H7 (cell line): ENCODE measurements around the gene TMTC2. TPM values are rescaled to one million over a fixed set of nuclear protein-coding genes. Genes with fewer than 3 reads are reported as not detected.
"Not testable (repeated sequence)": the region's sequence is repeated elsewhere in the genome, so short reads cannot be mapped to it uniquely, and the experiment has no call there.

ENCODE experiments used
- DNase-seq: peaks from one replicate; pipeline ENCODE4 v3.0.0; 2012
- H3K27me3 ChIP-seq: 2 replicates; pipeline ENCODE4 v1.6.0; 2011; ENCODE audit warnings: mild to moderate bottlenecking, low read length; ENCODE audit not compliant: control insufficient read depth, insufficient read depth
- H3K36me3 ChIP-seq: replicated peaks from 2 replicates; pipeline ENCODE4 v1.5.1; 2011; ENCODE audit warnings: low read length; ENCODE audit not compliant: control insufficient read depth, insufficient read depth
- H3K4me3 ChIP-seq: 2 replicates; pipeline ENCODE4 v1.5.1; 2011; ENCODE audit warnings: low read depth, mild to moderate bottlenecking, control low read depth, low read length, moderate library complexity; ENCODE audit not compliant: insufficient read depth
- total RNA-seq: library from RNA; depleted of rRNA; stranded (reverse); fragments of >200 nt; shearing (Covaris generic); gene quantifications from 2 replicates; pipeline ENCODE4 v1.2.3, GENCODE V29; 2014

TMTC2 gene
- total RNA-seq, 1 experiment from 2014 or later, result 3.7 TPM

DNA sequence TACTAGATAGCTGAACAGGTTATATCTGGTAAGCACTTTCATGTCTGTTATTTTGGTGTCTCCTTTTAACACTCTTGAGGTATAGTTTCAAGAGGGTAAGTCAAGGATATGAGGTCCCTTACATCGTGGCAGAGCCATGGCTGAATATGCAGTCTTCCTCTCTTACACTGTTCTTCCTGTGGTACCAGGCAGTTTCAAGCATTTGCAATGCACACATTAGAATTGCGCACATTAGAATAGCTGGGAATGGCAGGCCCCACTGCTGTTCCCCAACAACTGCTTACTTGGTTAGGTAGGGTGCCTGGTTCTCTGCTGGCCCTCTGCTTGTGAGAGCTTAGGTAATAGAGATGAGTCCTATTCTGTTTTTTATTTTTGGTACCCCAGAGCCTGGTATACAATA lies 41.2 kb downstream of the TMTC2 start:
- Histone ChIP-seq H3K4me3 (no peak overlapping the region), H3K27me3 (no peaks in the 10 kb centered on the region), H3K36me3 (no peaks in the 10 kb centered on the region)
- peak; percentile 25 for DNase-seq

- Histone ChIP-seq H3K27me3 (no peaks in the 10 kb centered on the region), H3K36me3 (no peaks in the 10 kb centered on the region), H3K4me3 (no peak overlapping the region)
- no peak for DNase-seq
Observed at GRCh38 chr12:82728710-82729109, 42.0 kb downstream of the TMTC2 start.

- no peak for DNase-seq
- Histone ChIP-seq H3K4me3 (no peak overlapping the region), H3K36me3 (no peaks in the 10 kb centered on the region), H3K27me3 (no peaks in the 10 kb centered on the region)
Observed at GRCh38 chr12:82730953-82731459, 44.3 kb downstream of the TMTC2 start.

DNA sequence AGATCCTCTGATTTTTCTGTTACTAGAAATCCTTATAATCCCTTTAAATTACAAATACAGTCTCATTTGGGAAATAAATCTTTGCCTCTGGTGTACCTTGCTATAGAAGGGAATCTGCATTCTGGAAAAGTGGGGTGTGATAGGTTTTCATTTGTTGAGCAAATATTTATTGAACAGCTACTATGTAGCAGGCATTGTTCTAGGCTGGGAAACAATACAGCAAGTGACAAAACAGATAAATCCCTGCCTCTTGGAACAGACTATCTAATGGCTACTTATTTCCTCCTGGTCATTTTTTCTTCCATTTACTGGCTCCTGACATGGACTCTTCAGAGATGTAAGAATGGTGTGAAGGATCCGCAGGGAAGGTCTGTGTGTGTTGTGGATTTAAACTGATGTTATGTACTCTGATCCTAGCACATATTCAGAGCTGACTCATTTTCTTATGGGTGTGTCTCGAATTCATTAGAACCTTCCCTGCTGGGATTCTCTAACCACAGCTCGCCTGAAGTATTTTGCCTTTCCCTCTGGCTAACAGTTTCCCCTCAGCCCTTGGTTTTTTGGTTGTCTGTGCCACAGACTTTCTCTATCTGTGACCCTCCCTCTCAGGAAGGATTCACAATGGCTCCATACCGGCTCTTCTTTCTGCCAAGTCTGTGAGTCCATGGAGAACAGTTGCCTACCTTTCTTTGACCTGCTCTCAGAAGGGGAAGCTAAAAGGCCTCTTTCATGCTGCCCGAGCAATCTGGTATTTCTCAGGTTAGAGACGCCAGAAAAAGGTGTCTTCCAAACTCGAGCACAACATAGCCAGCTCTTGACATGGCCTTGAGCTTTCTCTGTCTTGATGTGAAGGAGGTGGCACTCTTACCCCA lies 53.7 kb downstream of the TMTC2 start:
- Histone ChIP-seq H3K4me3 (no peak overlapping the region), H3K36me3 (no peaks in the 10 kb centered on the region), H3K27me3 (no peaks in the 10 kb centered on the region)
- peak; percentile 19 for DNase-seq

- no peaks in the 10 kb centered on the region for H3K27me3 ChIP-seq
- no peak overlapping the region for H3K4me3 ChIP-seq
- no peaks in the 10 kb centered on the region for H3K36me3 ChIP-seq
- no peak for DNase-seq
Observed at GRCh38 chr12:82745063-82745674, 58.5 kb downstream of the TMTC2 start.

DNA sequence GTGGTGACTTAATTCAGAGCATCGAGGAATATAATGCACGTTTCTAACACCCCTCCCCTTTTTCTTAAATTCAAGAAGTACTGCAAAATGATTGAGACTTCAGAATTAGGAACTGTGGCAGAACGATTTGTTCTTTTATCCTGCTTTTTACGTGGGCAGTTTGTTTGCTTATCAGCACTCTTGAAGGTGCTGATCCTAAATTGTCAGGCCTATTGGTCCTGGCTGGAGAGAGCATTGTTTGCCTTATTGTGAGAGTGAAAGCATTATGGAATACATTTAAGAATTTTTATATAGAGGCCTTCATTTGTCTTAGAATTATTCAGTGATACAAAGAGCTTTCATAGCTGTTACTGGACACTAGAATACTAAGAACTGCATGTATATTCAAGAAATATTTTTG lies 59.1 kb downstream of the TMTC2 start:
- DNase-seq, result no peak
- no peak overlapping the region for H3K4me3 ChIP-seq

GRCh38 chr12:82746668-82747067 lies 60.0 kb downstream of the TMTC2 start:
- no peaks in the 10 kb centered on the region for H3K27me3 ChIP-seq
- no peaks in the 10 kb centered on the region for H3K36me3 ChIP-seq
- no peak for DNase-seq
- no peak overlapping the region for H3K4me3 ChIP-seq

More for the DNA sequence above, 59.1 kb downstream of the TMTC2 start:
- Histone ChIP-seq H3K27me3 (no peaks in the 10 kb centered on the region), H3K36me3 (no peaks in the 10 kb centered on the region)

- Histone ChIP-seq H3K4me3 (no peak overlapping the region), H3K27me3 (no peaks in the 10 kb centered on the region), H3K36me3 (no peaks in the 10 kb centered on the region)
- no peak for DNase-seq
Observed at GRCh38 chr12:82749015-82749414, 62.3 kb downstream of the TMTC2 start.

GRCh38 chr12:82754856-82755255 lies 68.2 kb downstream of the TMTC2 start:
- Histone ChIP-seq H3K36me3 (no peaks in the 10 kb centered on the region), H3K27me3 (no peaks in the 10 kb centered on the region), H3K4me3 (no peak overlapping the region)
- no peak for DNase-seq

- H3K27me3 ChIP-seq, result no peaks in the 10 kb centered on the region
- no peaks in the 10 kb centered on the region for H3K36me3 ChIP-seq
- DNase-seq, result peak; percentile 39
- H3K4me3 ChIP-seq, result no peak overlapping the region
Observed at GRCh38 chr12:82756303-82756702, 69.6 kb downstream of the TMTC2 start.

- Histone ChIP-seq H3K4me3 (no peak overlapping the region), H3K27me3 (no peaks in the 10 kb centered on the region), H3K36me3 (no peaks in the 10 kb centered on the region)
- DNase-seq, result no peak
Observed at GRCh38 chr12:82757059-82757458, 70.4 kb downstream of the TMTC2 start.

GRCh38 chr12:82757656-82758055 lies 71.0 kb downstream of the TMTC2 start:
- Histone ChIP-seq H3K27me3 (no peaks in the 10 kb centered on the region), H3K36me3 (no peaks in the 10 kb centered on the region), H3K4me3 (no peak overlapping the region)
- DNase-seq, result no peak

- DNase-seq, result no peak
- H3K36me3 ChIP-seq, result no peaks in the 10 kb centered on the region
- no peak overlapping the region for H3K4me3 ChIP-seq
- no peaks in the 10 kb centered on the region for H3K27me3 ChIP-seq
Observed at GRCh38 chr12:82758749-82759330, 72.1 kb downstream of the TMTC2 start.

- Histone ChIP-seq H3K36me3 (no peaks in the 10 kb centered on the region), H3K4me3 (no peak overlapping the region), H3K27me3 (no peaks in the 10 kb centered on the region)
- no peak for DNase-seq
Observed at GRCh38 chr12:82760423-82760822, 73.7 kb downstream of the TMTC2 start.

DNA sequence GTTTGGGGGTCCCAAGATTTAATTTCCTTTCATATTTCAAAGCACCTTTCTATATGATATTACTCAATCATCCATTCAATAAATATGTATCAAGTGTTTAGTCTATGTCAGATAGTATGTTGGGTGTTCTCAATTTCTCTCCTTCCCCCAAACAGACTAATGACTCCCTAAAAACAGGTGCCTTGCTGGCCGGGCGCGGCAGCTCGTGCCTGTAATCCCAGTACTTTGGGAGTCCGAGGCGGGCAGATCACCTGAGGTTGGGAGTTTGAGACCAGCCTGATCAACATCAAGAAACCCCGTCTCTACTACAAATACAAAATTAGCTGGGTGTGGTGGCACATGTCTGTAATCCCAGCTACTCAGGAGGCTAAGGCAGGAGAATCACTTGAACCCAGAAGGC lies 78.5 kb downstream of the TMTC2 start:
- not testable (repeated sequence) for H3K4me3 ChIP-seq

More for the DNA sequence above, 78.5 kb downstream of the TMTC2 start:
- not testable (repeated sequence) for DNase-seq, H3K36me3 ChIP-seq, H3K27me3 ChIP-seq
